HTERT RPE-1 (cell line): ENCODE data around the gene OR8B4.
"Not testable (repeated sequence)": the region's sequence is repeated elsewhere in the genome, so short reads cannot be mapped to it uniquely, and the experiment has no call there.

Source experiments
- in situ Hi-C: fragments of 300-500 bp; cut with MboI; formaldehyde crosslinking; loops from 4 replicates; pipeline ENCODE4 v1.14.3; 2020; ENCODE audit warnings: low sequenced_read_pairs

Gene OR8B4

DNA sequence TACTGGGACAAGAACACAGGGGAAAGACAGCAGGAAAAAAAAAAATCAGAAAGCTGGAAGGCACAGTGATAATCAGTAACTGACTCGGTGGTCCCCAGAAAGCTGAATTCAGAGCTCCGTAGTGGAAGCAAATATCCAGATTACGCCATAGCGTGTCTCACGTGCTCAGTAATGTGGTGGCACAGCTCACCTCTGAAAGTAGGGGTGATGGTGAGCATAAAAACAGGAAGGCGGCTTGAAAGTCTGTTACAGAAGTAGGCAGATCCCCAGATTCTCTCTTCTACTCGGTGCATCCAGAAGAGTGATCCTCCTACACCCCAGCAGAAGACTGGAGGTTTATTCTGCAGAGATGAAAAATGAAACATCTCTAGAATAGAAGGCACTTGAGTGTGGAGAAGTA, 14.8 kb downstream of the OR8B4 start:
- in situ Hi-C loops: no loop called here

GRCh38 chr11:124405581-124405980, 19.1 kb downstream of the OR8B4 start:
- in situ Hi-C loops: no loop called here

- in situ Hi-C loops: not testable (repeated sequence)
Measured at GRCh38 chr11:124403186-124403585, 21.5 kb downstream of the OR8B4 start.

DNA sequence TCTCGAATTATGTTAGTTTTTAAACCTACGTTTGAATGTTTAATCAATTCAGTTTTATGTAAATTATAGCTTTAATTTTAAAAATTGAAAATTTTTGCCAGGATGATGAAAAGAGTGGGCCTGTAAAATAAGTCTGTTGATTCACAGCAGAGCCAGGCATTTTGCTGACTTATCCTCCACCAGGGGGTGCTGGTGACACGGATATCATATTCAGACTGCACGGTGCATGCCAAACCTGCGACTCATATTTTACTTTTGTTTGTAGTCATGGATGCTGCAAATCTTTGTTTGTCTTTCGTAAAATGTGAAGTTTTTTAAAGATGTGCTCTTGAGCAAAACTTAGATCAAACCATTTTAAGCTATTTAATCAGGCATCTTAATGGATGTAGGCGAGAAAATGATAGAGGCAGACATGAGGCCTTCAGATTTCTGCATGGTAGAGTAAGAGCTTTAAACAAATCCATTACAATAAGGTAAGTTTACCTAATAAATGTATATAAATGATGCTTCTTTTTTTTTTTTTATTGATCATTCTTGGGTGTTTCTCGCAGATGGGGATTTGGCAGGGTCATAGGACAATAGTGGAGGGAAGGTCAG, 22.2 kb downstream of the OR8B4 start:
- in situ Hi-C loops: no loop called here

DNA sequence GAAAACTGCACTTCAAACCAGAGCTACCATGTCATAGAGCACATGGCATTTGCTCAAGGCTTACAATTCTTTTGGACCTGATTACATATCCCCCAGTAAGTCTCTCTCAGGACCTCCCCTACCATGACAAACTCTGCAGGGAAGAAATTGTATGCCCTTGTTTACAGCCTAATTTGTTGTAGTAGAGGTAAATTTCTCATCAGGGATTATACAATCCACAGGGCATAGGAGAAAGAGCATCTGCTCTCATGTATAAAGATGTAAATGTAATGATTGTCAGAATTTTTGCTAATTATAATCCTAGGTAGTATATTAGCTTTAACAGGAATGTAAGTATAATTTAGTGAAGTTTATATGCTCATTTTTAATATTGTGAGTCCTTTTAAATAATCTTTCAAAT, 25.7 kb downstream of the OR8B4 start, which contains the start of gene OR8B3:
Gene OR8B3, minus strand, starts transcription at position 101 of the 400 bp plus-strand sequence. CDS start 1,673 bp downstream, outside the sequence.
- in situ Hi-C loops: no loop called here

GRCh38 chr11:124396847-124397246, 27.8 kb downstream of the OR8B4 start:
- in situ Hi-C loops: not testable (repeated sequence)

DNA sequence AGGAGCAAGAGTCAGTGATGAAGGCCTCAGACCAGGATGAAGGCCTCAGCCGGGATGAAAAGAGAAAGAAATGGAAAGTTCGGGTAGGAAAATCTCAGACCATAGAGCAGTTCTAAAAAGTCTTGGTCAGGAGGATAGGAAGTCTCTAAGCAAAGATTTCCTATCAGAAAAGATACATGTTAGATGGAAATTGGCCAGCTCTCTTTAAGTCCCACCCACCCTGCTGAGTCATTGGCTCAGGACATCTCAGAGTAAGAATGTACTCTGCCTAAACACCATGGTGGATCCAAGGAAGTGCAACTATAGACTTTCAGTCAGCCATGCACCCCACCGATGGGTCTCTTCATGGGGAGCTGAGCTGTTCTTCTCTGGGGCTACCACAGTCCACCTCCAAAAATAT, 30.3 kb downstream of the OR8B4 start:
- in situ Hi-C loops: no loop called here

DNA sequence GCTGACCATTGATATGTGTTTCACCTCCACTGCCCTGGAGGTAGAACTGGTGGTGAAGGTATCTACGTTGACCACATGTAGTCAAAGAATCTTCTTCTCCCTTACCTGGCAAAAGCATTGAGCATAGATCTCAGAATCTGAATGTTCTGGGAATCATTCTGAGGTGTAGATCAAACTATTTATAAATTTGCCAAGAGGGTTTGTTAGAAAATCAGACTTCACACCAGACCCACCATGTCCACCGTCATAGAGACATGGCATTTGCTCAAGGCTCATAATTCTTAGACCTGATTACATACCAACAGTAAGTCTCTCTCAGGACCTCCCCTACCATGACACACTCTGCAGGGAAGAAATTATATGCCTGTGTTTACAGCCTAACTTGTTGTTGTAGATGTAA, 40.3 kb downstream of the OR8B4 start, which contains the start of gene OR8B2:
Gene OR8B2, minus strand, starts transcription at position 101 of the 400 bp plus-strand sequence. CDS start 1,156 bp downstream, outside the sequence.
- in situ Hi-C loops: no loop called here

DNA sequence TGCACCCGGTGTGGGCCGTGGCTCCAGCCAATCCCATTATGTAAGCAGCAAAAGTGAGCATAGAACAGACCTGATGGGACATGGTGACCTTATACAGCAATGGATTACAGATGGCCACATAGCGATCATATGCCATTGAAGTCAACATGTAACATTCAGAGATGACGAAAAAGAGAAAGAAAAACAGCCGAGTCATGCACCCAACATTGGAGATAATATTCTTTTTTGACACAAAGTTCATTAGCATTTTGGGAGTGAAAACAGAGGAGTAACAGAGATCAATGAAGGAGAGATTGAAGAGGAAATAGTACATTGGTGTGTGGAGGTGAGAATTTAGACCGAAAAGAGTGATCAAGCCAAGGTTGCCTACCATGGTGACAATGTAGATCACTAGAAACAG, 41.8 kb downstream of the OR8B4 start:
- in situ Hi-C loops: not testable (repeated sequence)

DNA sequence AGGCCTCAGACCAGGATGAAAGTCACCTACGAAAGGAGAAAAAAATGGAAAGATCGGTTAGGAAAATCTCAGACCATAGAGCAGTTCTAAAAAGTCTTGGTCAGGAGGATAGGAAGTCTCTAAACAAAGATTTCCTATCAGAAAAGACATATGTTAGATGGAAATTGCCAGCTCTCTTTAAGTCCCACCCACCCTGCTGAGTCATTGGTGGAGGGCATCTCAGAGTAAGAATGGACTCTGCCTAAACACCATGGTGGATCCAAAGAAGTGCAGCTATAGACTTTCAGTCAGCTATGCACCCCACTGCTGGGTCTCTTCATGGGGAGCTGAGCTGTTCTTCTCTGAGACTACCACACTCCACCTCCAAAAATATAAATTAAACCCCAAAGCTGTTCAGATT, 44.1 kb downstream of the OR8B4 start:
- in situ Hi-C loops: no loop called here

- in situ Hi-C loops: no loop called here
Measured at GRCh38 chr11:124376280-124376679, 48.4 kb downstream of the OR8B4 start.
